Central memory CD8-positive, alpha-beta T cell (primary cell): ENCODE results near the gene IBA57.

ENCODE experiments used
- ATAC-seq: fragments of 150-1000 bp; cut with Tn5 transposase; replicated peaks from 2 replicates; pipeline ENCODE4 v1.10.0; 2022; ENCODE audit warnings: mild to moderate bottlenecking, moderate FRiP score, moderate number of reproducible peaks; ENCODE audit not compliant: poor library complexity, severe bottlenecking; ENCODE audit errors: extremely low read depth
- DNase-seq, 2 donors: peaks; one replicate each; pipeline ENCODE4 v3.0.0; 2021; ENCODE audit warnings: low spot score in 2 of 2
- H3K27ac Mint-ChIP-seq: one replicate; pipeline ENCODE4 v1.8.0; 2022; ENCODE audit warnings: low read depth, mild to moderate bottlenecking, moderate library complexity, mixed read lengths
- H3K27me3 Mint-ChIP-seq: one replicate; pipeline ENCODE4 v1.8.0; 2022; ENCODE audit warnings: mixed read lengths
- H3K36me3 Mint-ChIP-seq: one replicate; pipeline ENCODE4 v1.8.0; 2022; ENCODE audit warnings: mild to moderate bottlenecking, moderate library complexity, mixed read lengths; ENCODE audit not compliant: insufficient read depth
- H3K4me1 Mint-ChIP-seq: one replicate; pipeline ENCODE4 v1.8.0; 2022; ENCODE audit warnings: mixed read lengths
- H3K4me3 Mint-ChIP-seq: one replicate; pipeline ENCODE4 v1.8.0; 2022; ENCODE audit warnings: mild to moderate bottlenecking, moderate library complexity, mixed read lengths
- H3K9me3 Mint-ChIP-seq: one replicate; pipeline ENCODE4 v1.8.0; 2022; ENCODE audit warnings: mixed read lengths

The IBA57 gene

DNA sequence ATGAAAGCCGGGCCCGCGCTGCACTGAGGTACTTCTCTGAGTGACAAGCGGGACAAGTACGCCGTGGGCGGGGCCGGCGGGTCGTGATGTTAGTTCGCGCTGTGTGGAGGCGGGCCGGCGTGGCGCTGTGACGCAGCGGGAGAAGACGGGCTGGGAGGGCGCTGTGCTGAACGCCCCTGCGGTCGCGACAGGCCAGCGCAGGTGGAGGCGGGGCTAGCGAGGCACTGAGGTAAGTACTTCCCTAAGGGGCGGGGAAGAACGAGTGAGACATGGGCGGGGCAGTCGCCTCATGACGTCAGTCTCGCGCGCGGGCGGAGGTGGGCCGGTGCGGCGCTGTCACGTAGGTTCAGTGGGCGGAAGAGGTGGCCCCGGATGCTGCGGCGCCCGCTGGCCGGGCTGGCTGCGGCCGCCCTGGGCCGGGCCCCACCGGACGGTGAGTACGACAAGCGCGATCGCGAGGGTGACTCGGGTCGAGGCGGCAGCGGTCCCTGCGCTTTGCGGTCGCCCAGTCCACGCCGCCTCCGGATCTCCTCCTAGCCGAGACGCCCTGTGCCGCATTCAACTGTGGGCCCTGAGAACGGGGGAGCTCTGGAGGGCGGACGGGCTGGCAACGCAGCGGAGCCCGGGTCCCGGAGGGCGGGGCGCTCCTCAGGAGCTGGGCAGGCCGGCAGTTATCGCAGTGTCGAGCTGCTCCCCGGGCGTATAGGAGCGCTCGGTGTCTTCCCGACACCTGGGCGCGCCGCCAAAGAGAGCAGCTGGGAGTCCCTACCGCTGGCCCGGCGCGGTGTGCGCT, 25.5 kb upstream of the IBA57 start, which contains the start of gene GUK1:
GUK1 (plus strand) TSS at position 349 of the 793 bp plus-strand sequence; CDS start at position 373, 24 bp downstream.
- H3K27ac Mint-ChIP-seq = peak within 1 kb of the TSS; percentile 93
- DNase-seq = peak; percentile 99 to 100
- ATAC-seq = peak; percentile 84
- no peaks in the 10 kb centered on the region for H3K27me3 Mint-ChIP-seq
- H3K4me3 Mint-ChIP-seq = peak within 1 kb of the TSS; percentile 96
- H3K9me3 Mint-ChIP-seq = no peaks in the 10 kb centered on the region
- H3K4me1 Mint-ChIP-seq = peaks cover 54% of the 10 kb centered on the region
- H3K36me3 Mint-ChIP-seq = peaks cover 34% of the 10 kb centered on the region

DNA sequence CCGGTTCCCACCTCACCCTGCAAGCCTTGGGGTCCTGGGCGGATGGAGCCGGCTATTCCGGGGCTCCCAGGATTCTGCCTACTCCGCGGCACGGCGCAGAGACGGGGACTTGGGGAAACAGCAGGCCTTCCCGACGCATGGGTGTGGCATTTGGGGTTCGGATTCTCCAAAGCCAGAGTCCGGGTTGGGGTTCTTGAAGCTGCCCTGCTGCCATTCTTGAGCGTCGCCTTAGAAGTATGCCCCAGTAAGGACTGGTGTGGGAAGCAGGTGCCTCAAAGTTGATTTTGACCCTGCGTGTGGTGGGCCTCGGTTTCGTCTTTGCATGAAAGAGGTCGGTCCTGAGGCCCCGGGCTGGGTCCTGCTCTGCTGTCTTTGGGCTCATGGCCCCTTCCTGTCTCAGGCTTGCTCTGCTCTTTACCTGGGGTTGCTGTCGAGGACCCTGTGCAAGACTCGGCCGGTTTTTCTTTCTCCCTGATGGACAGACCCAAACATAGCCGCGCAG, 24.8 kb upstream of the IBA57 start:
- no peak for ATAC-seq
- Mint-ChIP-seq H3K9me3 (no peaks in the 10 kb centered on the region), H3K27ac (peak overlapping the region; percentile 93), H3K27me3 (no peaks in the 10 kb centered on the region), H3K36me3 (peaks cover 34% of the 10 kb centered on the region), H3K4me3 (peak overlapping the region; percentile 96), H3K4me1 (peaks cover 52% of the 10 kb centered on the region)
- peak in 1 of 2 donors; percentile 15 for DNase-seq

DNA sequence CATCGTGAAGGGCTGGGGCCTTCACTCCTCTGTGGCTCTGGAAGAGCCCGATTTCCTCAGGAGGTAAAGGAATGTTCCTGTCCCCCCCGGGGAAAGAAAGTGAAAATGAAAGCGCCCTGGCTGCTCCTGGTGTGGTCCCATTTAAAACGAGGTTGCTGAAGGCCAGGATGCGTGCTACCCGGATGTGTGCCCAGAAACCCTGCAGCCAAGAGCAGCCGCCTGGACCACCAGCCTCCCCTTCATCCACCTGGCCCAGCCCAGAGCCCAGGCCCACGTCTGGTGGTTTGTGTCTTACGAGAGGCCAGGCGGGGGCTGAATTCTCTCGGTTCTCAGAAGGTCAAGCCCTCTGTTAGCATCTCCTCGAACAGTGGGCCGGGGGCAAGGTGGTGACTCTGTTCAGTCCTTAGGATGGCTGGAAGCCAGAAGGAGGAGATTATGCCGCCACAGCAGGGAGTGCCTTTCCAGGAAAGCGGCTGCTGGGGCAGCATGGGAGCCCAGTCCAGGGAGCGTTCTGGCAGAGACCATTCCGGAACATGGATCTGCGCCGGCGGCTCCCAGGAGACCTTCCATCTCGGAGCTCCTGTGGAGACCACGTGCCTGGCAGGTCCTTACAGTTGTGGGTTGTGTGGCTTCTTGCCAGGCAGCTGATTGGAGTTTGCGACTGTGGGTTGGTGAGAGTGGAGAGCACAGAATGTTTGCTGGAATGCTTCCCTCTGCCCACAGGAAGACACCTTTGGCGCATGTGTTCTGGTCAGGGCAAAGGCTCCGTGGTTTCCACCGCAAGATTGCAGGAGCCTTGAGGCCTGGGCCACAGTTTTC, 24.2 kb upstream of the IBA57 start:
- H3K27ac Mint-ChIP-seq = peak overlapping the region; percentile 93
- H3K27me3 Mint-ChIP-seq = no peaks in the 10 kb centered on the region
- H3K36me3 Mint-ChIP-seq = peaks cover 36% of the 10 kb centered on the region
- peak in 1 of 2 donors; percentile 13 for DNase-seq
- no peak for ATAC-seq
- peaks cover 46% of the 10 kb centered on the region for H3K4me1 Mint-ChIP-seq
- H3K9me3 Mint-ChIP-seq = no peaks in the 10 kb centered on the region
- H3K4me3 Mint-ChIP-seq = peak overlapping the region; percentile 96

DNA sequence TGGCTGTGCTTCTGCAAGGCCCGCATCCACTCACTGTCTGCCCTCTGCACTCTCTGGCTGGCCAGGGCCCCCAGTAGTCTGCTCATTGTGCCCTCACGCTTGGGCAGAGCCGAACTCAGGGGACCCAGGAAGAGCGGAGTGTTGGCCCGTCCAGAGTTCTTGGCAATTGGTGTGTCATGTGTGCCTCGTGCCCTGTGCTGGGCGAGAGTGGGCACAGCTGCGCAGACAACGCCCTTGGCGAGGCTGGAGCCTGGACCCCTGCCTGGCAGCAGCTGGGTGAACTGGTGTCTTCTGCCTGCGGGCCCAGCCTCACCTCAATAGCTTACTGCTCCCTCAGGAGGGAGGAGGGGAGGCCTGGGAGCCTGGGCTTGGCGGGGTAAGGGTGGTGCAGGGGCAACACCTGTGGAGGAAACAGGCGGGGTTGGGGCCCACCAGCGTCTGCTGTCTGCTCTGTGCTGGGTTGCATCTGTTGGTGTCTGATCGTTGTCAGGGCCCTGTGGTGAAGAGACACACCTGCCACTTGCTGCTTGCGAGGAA, 23.4 kb upstream of the IBA57 start:
- ATAC-seq (no peak), DNase-seq (peak in 1 of 2 donors; percentile 13)
- peaks cover 38% of the 10 kb centered on the region for H3K4me1 Mint-ChIP-seq
- no peaks in the 10 kb centered on the region for H3K9me3 Mint-ChIP-seq
- H3K4me3 Mint-ChIP-seq = peak overlapping the region; percentile 96
- H3K27ac Mint-ChIP-seq = peak overlapping the region; percentile 93
- no peaks in the 10 kb centered on the region for H3K27me3 Mint-ChIP-seq
- H3K36me3 Mint-ChIP-seq = peaks cover 36% of the 10 kb centered on the region

DNA sequence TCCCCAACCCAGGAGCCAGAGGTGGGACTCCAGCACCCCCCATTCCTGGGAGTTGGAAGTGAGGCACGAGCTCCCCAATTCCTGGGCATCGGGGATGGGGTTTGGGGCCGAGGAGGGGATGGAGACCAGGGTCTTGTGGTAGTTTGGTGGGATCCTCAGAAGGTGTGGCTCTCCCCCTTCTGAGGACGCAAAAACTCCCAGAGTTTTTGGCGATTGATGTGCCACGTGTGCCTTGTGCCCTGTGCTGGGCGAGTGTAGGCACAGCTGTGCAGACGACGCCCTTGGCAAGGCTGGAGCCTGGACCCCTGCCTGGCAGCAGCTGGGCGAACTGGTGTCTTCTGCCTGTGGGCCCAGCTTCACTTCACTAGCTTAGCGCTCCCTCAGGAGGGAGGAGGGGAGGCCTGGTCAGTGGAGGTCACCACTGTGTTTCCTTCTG, 22.9 kb upstream of the IBA57 start:
- DNase-seq (peak in 1 of 2 donors; percentile 12), ATAC-seq (no peak)
- Mint-ChIP-seq H3K9me3 (no peaks in the 10 kb centered on the region), H3K4me1 (peaks cover 33% of the 10 kb centered on the region), H3K36me3 (peaks cover 36% of the 10 kb centered on the region), H3K4me3 (peak overlapping the region; percentile 96), H3K27me3 (no peaks in the 10 kb centered on the region), H3K27ac (peak overlapping the region; percentile 93)

DNA sequence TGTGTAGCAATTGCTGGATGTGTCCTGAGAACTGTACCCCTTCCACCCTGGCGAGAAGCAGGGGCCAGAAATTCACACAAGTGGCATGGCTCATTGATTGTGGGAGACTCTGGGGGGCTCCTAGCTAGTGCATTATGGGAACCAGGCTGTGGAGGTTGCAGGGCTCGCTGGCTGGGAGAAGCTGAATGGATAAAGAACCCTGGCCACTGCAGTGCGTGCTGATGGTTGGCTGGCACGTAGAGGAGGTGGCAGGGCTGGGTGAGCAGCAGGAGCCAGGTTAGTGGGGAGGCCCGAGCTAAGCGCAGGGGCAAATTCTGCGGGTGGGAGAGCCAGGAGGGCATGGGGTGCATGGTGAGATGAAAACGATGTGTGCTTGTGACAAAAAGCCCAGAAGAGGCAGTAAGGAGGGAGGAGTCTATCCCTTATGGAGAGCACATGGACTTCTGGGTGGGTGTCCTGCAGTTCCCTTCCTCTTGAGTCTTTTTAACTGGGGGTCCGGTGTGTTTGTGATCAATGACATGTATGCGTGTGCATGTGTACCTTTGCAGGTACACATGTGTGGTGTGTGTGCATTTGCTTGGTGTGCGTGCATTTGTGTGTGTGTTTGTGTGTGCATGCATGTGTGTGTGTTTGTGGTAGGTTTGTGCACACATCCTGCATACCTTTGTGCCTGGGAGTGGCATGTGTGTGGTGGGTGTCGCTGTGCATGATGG, 22.0 kb upstream of the IBA57 start:
- Mint-ChIP-seq H3K4me3 (peak overlapping the region; percentile 96), H3K36me3 (peaks cover 41% of the 10 kb centered on the region), H3K4me1 (peaks cover 32% of the 10 kb centered on the region), H3K27ac (peak overlapping the region; percentile 93), H3K9me3 (no peaks in the 10 kb centered on the region), H3K27me3 (no peaks in the 10 kb centered on the region)
- no peak for ATAC-seq
- peak in 1 of 2 donors; percentile 12 for DNase-seq

DNA sequence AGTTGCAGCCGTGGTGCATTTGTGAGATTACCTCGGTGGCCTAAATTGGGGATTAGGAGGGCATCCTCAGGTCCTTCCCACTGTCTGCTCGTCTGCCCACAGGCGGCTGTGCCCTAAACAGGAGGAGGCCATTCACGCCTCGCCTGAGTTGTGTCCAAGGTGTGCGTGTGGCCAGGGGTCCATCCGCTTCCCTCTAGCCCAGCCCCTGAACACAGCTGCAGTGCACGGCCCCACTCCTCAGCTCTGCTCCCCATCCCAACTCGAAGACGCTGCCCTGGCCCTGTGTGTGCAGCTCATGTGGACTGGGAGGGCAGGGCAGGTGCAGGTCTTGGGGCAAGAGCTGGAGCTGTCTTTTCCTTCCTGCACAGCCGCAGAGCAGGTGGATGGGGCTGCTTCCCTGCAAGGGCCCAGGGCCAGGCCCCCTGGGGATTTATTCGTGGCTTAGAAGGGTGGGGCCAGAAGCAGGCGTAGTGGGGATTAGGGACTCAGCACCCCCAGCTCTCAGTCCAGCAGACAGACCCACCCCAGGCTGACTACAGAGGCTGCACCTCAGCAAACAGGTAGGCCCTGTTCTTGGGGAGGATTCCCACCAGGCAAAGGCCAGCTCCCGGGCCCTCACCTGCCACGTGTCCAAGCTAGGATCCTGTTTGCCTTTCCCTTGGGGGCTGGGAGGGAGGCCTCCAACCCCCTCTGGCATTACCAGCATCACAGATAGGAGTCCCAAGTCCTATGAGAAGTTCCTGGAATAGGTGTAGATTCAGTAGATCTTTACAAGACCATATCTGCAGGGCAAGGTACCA, 21.2 kb upstream of the IBA57 start:
- Mint-ChIP-seq H3K4me1 (peaks cover 32% of the 10 kb centered on the region), H3K36me3 (peaks cover 46% of the 10 kb centered on the region), H3K27me3 (no peaks in the 10 kb centered on the region), H3K27ac (peak overlapping the region; percentile 93), H3K4me3 (peak overlapping the region; percentile 96), H3K9me3 (no peaks in the 10 kb centered on the region)
- ATAC-seq = no peak
- no peak for DNase-seq

DNA sequence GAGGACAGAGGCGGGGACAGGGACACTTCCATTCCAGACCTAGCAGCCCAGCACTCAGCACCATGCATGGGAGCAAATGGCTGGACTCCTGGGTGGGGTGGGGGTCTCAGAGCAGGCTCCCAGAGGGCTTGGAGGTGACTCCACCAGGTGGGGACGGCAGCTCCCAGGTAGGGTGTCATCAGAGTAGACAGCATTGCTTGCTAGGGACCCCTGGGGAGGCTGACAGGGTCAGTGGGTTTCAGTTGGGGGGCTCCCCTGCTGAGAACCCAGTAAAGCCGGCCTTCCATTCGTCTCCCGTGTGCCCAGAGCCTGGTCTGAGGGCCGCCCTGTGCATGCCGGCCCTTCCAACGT, 20.6 kb upstream of the IBA57 start:
- no peaks in the 10 kb centered on the region for H3K9me3 Mint-ChIP-seq
- H3K27me3 Mint-ChIP-seq = no peaks in the 10 kb centered on the region
- H3K27ac Mint-ChIP-seq = no peak overlapping the region
- H3K4me3 Mint-ChIP-seq = no peak overlapping the region
- no peak for DNase-seq
- peaks cover 43% of the 10 kb centered on the region for H3K36me3 Mint-ChIP-seq
- H3K4me1 Mint-ChIP-seq = peaks cover 32% of the 10 kb centered on the region
- ATAC-seq = no peak

DNA sequence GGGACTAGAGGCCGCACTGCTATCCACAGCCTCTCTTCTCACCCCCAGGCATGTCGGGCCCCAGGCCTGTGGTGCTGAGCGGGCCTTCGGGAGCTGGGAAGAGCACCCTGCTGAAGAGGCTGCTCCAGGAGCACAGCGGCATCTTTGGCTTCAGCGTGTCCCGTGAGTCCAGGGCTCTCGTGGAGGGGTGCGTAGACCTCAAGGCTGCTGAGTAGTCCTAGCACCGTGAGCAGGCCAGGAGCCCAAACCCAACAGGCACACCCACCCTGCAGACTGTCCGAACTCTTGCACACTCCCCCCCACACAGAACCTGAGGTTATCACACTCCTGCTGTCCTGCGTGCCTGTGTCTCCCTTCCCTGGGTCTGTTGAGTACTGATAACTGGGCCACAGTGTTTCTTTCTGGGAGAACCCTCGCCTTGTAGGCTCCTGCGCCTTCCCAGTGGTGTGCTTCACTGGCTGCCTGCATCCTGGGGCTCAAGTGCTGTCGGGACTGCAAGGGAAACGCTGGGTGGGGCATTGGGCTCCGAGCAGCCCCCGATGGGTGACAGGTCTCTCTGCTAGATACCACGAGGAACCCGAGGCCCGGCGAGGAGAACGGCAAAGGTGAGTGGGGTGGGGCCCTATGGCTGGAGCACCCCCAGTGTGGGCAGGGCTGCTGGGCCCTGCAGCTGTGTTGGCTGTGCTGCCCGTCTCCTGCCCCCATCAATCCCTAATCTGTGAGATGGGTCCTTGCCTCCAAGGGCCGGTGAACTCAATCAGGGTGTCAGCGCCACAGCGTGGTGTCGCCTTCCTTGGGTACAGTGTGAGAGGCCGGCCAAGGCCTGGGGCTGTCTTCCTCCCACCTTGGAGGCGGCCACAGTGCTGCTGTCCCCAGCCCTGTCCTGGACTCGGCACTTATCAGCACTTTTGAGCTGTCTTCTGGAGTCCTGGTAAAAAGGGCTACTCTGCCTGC, 19.9 kb upstream of the IBA57 start:
- ATAC-seq (no peak), DNase-seq (no peak)
- H3K27me3 Mint-ChIP-seq = no peaks in the 10 kb centered on the region
- H3K36me3 Mint-ChIP-seq = peaks cover 39% of the 10 kb centered on the region
- no peak overlapping the region for H3K27ac Mint-ChIP-seq
- H3K9me3 Mint-ChIP-seq = no peaks in the 10 kb centered on the region
- peaks cover 32% of the 10 kb centered on the region for H3K4me1 Mint-ChIP-seq
- no peak overlapping the region for H3K4me3 Mint-ChIP-seq

DNA sequence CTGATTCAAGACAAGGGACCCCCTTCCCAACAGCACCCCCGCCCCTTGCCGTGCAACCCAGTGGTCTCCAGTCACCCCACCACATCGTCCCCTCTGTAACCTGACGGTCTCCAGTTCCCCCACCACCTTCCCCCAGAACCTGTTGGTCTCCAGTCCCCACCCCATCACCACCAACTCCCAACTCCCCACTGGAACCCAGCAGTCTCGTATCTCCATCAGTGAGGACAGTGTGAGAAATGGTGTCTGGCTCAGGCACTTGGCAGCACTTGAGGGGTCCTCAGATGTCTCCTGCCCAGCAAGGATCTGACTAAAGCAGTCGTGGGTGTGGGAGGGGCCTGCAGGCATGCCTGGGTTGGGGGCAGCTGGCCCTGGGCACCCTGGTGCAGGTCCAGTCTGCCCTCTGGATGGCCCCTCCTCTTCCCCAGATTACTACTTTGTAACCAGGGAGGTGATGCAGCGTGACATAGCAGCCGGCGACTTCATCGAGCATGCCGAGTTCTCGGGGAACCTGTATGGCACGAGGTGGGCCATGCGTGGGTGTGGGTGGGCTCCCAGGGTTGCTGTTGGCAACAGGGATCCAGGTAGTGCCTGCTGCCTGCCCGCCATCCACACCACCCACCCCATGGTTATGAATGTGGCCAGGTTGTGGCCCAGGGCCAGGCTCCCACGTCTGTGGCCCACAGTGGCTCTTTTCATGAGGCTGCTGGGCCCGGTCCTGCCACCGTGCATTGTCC, 19.0 kb upstream of the IBA57 start:
- H3K9me3 Mint-ChIP-seq = no peaks in the 10 kb centered on the region
- H3K27me3 Mint-ChIP-seq = no peaks in the 10 kb centered on the region
- ATAC-seq = no peak
- DNase-seq = no peak
- peaks cover 32% of the 10 kb centered on the region for H3K4me1 Mint-ChIP-seq
- H3K27ac Mint-ChIP-seq = no peak overlapping the region
- no peak overlapping the region for H3K4me3 Mint-ChIP-seq
- H3K36me3 Mint-ChIP-seq = peaks cover 36% of the 10 kb centered on the region
